Natural killer cell (primary cell): ENCODE data around the gene LRCH1. TPM values are rescaled to one million over a fixed set of nuclear protein-coding genes. Genes with fewer than 3 reads are reported as not detected.

Experiments used
- ATAC-seq, 3 donors: fragments of 150-1000 bp in 2 of 3; fragments of 200-7000 bp in 1 of 3; cut with Tn5 transposase; 1 replicate in 1 of 3; 2 replicates in 2 of 3; pipeline ENCODE4 v1.10.0; 2021; ENCODE audit warnings: mild to moderate bottlenecking in 2 of 3, moderate library complexity in 2 of 3
- DNase-seq, 2 donors: peaks; one replicate each; pipeline versions ENCODE4 v3.0.0 to v3.0.0-alpha.2; 2013 to 2021; ENCODE audit warnings: mixed read lengths in 1 of 2
- H3K27ac ChIP-seq: one replicate; pipeline ENCODE4 v1.5.1; 2013; ENCODE audit warnings: mild to moderate bottlenecking, low read length
- H3K27me3 ChIP-seq: one replicate; pipeline ENCODE4 v1.6.1; 2013; ENCODE audit warnings: low read length; ENCODE audit not compliant: control insufficient read depth, insufficient read depth
- H3K36me3 ChIP-seq: one replicate; pipeline ENCODE4 v1.6.1; 2013; ENCODE audit warnings: low read length; ENCODE audit not compliant: control insufficient read depth, insufficient read depth
- H3K4me1 ChIP-seq: one replicate; pipeline ENCODE4 v1.6.1; 2013; ENCODE audit warnings: low read length; ENCODE audit not compliant: control insufficient read depth, insufficient read depth
- H3K4me3 ChIP-seq: one replicate; pipeline ENCODE4 v1.5.1; 2013; ENCODE audit warnings: low read length
- H3K9me3 ChIP-seq: one replicate; pipeline ENCODE4 v1.6.1; 2013; ENCODE audit warnings: low read length; ENCODE audit not compliant: control insufficient read depth, insufficient read depth
- H3K27ac Mint-ChIP-seq, 2 donors: one replicate each; pipeline ENCODE4 v1.8.0; 2022; ENCODE audit warnings: mild to moderate bottlenecking in 2 of 2, mixed read lengths in 2 of 2, moderate library complexity in 1 of 2
- H3K27me3 Mint-ChIP-seq, 2 donors: one replicate each; pipeline ENCODE4 v1.8.0; 2022; ENCODE audit warnings: low read depth in 2 of 2, mixed read lengths in 2 of 2
- H3K36me3 Mint-ChIP-seq: one replicate; pipeline ENCODE4 v1.8.0; 2022; ENCODE audit warnings: mixed read lengths
- H3K4me1 Mint-ChIP-seq, 2 donors: one replicate each; pipeline ENCODE4 v1.8.0; 2022; ENCODE audit warnings: mixed read lengths in 2 of 2
- H3K4me3 Mint-ChIP-seq: one replicate; pipeline ENCODE4 v1.8.0; 2022; ENCODE audit warnings: mild to moderate bottlenecking, moderate library complexity, mixed read lengths
- H3K9me3 Mint-ChIP-seq, 2 donors: one replicate each; pipeline ENCODE4 v1.8.0; 2022; ENCODE audit warnings: mixed read lengths in 2 of 2
- CTCF ChIP-seq: fragments of 200-600 bp; IDR thresholded peaks from one replicate; pipeline ENCODE4 v1.8.0; 2022; ENCODE audit warnings: antibody characterized with exemption
- WGBS: methylation state at CpG from one replicate; pipeline ENCODE4 v1.1.7; 2013; ENCODE audit warnings: missing lambda C conversion rate; ENCODE audit not compliant: insufficient coverage; 5-methylcytosine and 5-hydroxymethylcytosine counted together
- intact Hi-C: fragments of 100-400 bp; cut with micrococcal nuclease; formaldehyde crosslinking; loops from one replicate; pipeline ENCODE4 v1.14.2; 2022
- total RNA-seq, 4 donors: library from RNA; stranded (reverse); fragments of 120-200 nt in 1 of 4; gene quantifications; one replicate each; pipeline versions ENCODE4 v1.2.3 to v1.2.4, GENCODE V29; 2013 to 2022

The LRCH1 gene
- total RNA-seq, 3 donors from 2014 or later (not counting 1 experiment from before 2014, with no cell fraction given): 23.7 to 32.2 (median 29.6) TPM

GRCh38 chr13:46751811-46752635, 199.1 kb downstream of the LRCH1 start:
- Mint-ChIP-seq H3K27ac (peak overlapping the region; percentile 65 to 76), H3K27me3 (peaks cover 11 to 15% of the 10 kb centered on the region in 2 donors), H3K4me1 (peaks cover 47 to 52% of the 10 kb centered on the region in 2 donors), H3K36me3 (peaks cover 5% of the 10 kb centered on the region), H3K9me3 (no peaks in the 10 kb centered on the region), H3K4me3 (peak overlapping the region; percentile 68)
- DNase-seq: peak; percentile 62 to 84
- Histone ChIP-seq H3K27ac (peak overlapping the region; percentile 37), H3K36me3 (peaks cover 4% of the 10 kb centered on the region), H3K27me3 (peaks cover 4% of the 10 kb centered on the region), H3K4me3 (no peak overlapping the region), H3K4me1 (peaks cover 27% of the 10 kb centered on the region), H3K9me3 (no peaks in the 10 kb centered on the region)
- no peak for TF ChIP-seq CTCF
- WGBS: 16% methylated on average over 6 of the region's 7 CpGs
- intact Hi-C loops: loop anchor here (1.0 to 5.0 kb wide), 5 partner anchors 26 to 1810 kb away; partner anchors contain the start of gene ESD
- ATAC-seq: peak; percentile 94 to 97 (median 95)

DNA sequence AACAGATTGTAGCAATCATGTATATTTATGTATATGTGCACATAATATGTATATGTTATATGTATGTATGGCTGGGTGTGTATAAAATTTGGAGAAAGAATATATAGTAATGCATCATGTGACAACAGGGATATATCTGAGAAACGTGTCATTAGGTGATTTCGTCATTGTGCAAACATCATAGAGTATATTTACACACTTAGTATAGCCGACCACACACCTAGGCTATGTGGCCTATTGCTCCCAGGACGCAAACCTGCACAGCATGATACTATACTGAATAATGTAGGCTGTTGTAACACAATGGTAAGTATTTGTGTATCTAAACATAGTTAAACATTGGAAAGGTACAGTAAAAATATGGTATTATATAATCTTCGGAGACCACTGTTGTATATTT, 200.2 kb downstream of the LRCH1 start:
- Histone ChIP-seq H3K36me3 (peaks cover 4% of the 10 kb centered on the region), H3K27me3 (peaks cover 6% of the 10 kb centered on the region), H3K9me3 (no peaks in the 10 kb centered on the region), H3K4me1 (peaks cover 31% of the 10 kb centered on the region), H3K27ac (no peak overlapping the region), H3K4me3 (no peak overlapping the region)
- H3K4me3 Mint-ChIP-seq: no peak overlapping the region
- no peaks in the 10 kb centered on the region for H3K9me3 Mint-ChIP-seq
- no peak for TF ChIP-seq CTCF
- H3K36me3 Mint-ChIP-seq: no peaks in the 10 kb centered on the region
- intact Hi-C loops: loop anchor here (2.0 to 5.0 kb wide), 4 partner anchors 44 to 1809 kb away; partner anchors contain the start of gene ESD
- ATAC-seq: no peak
- WGBS: 86% methylated on average over 4 of the region's 5 CpGs
- peaks cover 47 to 52% of the 10 kb centered on the region in 2 donors for H3K4me1 Mint-ChIP-seq
- peaks cover 21 to 26% of the 10 kb centered on the region in 2 donors for H3K27me3 Mint-ChIP-seq
- DNase-seq: no peak
- H3K27ac Mint-ChIP-seq: no peak overlapping the region

DNA sequence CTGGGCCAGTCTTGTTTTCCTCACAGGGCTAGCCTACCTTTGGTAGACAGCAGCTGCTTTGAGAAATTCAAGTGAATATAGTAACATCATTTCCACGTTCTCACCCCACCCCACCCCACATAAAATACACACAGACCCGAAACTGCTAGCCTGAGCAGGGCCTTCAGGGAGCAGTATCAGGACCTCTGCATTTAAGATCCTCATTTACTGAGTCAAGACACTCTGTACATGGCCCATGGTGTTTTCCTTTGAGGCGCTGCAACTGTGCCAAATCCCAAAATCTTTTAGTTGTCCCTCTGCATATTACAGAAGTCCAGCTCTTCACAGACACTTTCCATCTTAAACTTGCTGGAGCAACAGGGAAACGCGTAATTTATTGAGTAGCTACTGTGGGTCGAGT, 200.9 kb downstream of the LRCH1 start:
- no peak overlapping the region for H3K27ac Mint-ChIP-seq
- H3K9me3 Mint-ChIP-seq: no peaks in the 10 kb centered on the region
- H3K36me3 Mint-ChIP-seq: no peaks in the 10 kb centered on the region
- ATAC-seq (no peak), DNase-seq (no peak)
- H3K27me3 Mint-ChIP-seq: peaks cover 28 to 34% of the 10 kb centered on the region in 2 donors
- H3K4me3 ChIP-seq: no peak overlapping the region
- intact Hi-C loops: loop anchor here (2.0 to 5.0 kb wide), 4 partner anchors 43 to 1808 kb away; partner anchors contain the start of gene ESD
- no peak overlapping the region for H3K27ac ChIP-seq
- peaks cover 47 to 53% of the 10 kb centered on the region in 2 donors for H3K4me1 Mint-ChIP-seq
- peak overlapping the region; percentile 35 for H3K4me3 Mint-ChIP-seq
- H3K9me3 ChIP-seq: no peaks in the 10 kb centered on the region
- H3K27me3 ChIP-seq: peaks cover 6% of the 10 kb centered on the region
- no peak for TF ChIP-seq CTCF
- H3K36me3 ChIP-seq: peaks cover 4% of the 10 kb centered on the region
- WGBS: 78% methylated on average over 6 of the region's 6 CpGs
- peaks cover 31% of the 10 kb centered on the region for H3K4me1 ChIP-seq
